GM19395 (cell line): ENCODE results near the gene ALOX5AP.
"Not testable (repeated sequence)": the region's sequence is repeated elsewhere in the genome, so short reads cannot be mapped to it uniquely, and the experiment has no call there.

ENCODE experiments used
- ATAC-seq: cut with Tn5 transposase; IDR thresholded peaks from one replicate; pipeline ENCODE4 v1.9.1; 2021; ENCODE audit warnings: mild to moderate bottlenecking, moderate library complexity; ENCODE audit not compliant: unreplicated experiment

ALOX5AP gene

GRCh38 chr13:30737511-30738337 lies 2.4 kb downstream of the ALOX5AP start:
- ATAC-seq: no peak

DNA sequence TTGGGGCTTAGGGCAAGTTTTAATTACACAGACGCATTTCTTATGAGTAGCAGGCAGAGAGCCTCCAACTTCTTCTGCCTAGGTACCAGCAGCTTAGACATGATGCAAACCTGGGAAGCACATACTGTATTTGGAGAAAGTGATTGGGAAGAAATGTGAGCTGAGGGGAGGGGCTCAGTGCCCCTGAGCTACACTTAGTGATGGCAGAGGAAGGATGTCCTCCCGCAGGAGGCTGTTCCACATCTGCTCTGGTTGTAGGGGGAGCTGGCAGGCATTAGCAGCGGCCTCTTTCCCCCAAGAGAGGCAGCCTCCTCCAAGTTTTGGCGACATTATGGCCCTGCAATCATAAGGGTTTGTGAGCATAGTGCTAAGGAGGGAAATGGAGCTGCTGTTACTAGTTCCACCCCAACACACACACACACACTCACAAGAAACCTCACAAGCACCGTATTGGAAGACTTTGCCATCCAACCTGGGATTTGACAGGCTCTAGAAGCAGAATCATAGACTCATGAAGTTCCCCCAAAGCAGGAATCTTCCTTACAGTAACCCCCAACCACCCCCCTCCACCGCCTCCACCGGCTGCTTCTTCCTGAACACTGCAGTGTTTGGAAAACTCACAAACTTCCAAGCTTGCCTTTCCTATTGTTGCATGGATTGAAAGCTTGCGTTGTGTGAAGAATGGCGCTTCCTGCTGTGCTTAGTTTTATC lies 3.3 kb downstream of the ALOX5AP start:
- no peak for ATAC-seq

GRCh38 chr13:30739237-30739528 lies 3.8 kb downstream of the ALOX5AP start:
- no peak for ATAC-seq

DNA sequence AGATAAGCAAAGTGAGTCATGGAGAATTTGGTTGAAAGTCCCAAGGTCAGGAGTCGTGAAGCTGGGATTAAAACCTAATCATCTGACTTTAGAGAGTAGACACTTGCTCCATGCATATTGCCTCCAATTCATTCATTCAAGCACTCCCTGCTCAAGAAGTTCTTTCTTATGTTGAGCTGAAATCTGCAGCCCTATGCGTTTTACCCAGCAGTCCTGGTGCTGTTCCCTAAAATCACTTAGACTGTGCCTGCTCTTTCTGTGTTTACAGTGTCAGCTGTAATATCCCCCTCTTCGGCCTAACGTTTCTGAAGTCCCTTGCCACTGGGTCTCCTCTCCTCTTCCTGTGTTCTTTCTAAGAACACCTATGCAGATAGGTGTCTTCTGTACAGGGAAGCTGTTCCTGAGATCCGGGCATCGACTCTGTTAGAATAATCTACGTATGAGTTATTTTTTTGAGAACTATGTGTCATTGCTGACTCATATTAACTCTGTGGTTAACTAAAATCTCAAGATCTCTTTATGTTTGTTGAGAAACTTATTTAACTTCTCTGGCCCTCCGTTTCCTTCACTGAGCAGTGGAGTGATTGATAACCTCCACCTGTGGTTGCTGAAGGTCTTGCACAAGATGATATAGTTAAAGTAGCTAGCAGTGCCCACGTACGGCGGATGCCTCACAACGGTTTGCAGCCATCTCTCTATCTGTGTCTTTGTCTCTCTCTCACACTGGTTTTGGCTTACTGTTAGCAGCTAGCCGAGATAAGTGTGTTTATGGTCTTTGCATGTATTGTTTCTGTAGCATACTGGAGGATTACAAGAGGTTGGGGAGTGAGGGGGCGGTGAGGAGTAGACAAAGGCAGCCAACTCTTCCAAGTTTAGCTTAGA lies 4.7 kb downstream of the ALOX5AP start:
- ATAC-seq: peak; percentile 42

GRCh38 chr13:30742901-30743300 lies 7.6 kb downstream of the ALOX5AP start:
- no peak for ATAC-seq

DNA sequence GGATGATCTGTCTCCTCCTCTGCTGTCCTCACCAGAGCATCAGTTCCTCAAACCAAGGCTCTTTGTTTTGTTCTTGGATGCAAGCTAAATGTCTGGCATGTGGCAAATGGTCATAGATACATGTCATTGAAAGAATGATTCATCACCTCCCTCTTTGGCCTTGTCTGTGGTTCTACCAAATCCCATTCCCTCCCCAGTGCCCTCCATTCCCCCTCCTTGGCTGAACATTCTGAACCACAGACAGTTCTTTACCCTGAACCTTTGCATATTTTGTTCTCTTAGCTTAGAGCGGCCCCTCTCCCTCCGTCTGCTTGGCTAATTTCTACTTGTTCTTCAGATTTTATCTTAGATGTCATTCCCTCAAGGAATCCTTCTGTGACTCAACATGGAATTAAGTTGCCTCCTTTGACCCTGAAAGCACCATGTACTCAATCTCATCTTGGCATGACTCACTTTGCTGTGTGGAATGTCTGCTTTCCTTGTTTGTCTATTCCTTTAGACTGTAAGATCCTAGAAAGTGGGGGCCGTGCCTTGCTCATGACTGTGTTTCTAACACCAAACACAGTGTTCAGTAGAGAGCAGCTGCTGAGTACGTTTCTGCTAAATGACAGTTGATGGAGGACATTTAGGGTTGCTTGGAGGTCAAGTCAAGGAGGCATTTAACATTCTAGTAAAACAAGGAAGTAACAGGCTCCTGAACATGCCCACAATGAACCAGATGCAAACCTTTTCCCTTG lies 8.1 kb downstream of the ALOX5AP start:
- ATAC-seq: no peak

DNA sequence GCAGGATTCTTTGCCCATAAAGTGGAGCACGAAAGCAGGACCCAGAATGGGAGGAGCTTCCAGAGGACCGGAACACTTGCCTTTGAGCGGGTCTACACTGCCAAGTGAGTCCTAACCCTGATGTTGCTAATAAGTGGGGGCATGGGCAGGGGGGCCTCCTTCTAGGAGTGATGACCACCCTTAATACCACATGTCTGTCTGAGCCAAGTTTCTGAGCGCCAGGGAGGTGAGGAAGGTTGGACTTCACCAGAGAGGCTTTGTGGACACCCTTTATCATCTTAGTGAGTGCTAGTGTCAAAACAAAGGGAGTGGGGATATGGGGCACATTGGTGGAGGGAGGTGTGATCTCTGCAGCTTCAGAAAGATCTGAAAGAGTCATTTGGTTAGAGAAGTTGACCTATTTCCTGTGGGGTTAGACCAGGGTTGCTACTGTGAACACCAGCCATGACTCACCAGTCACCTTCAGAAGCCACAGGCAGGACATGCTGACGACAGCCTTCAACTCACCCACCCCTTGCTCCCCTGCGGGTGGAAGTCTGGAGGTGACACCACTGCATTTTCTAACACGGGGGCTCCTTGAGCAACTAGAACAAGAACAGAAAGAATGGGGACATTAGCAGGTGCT lies 8.8 kb downstream of the ALOX5AP start:
- peak; percentile 95 for ATAC-seq

DNA sequence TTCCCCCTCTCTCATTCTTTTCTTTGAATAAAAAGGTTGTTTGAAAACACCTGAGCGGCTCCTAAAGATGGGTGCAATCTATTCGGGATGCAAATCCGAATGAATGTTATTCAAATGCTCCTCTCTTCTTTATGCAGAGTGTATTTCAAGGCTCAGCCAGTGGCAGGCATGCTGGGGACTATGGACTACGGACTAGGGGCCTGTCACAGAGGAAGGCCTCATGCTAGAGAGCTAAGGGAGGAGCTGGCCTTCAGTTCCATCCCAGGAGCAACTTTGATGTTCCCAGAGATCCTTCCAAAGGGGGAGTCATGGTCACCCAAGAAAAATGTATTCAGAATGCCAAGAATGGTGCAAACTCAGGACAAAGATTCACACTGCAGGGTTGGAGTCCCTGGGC lies 9.3 kb downstream of the ALOX5AP start:
- peak; percentile 2 for ATAC-seq

DNA sequence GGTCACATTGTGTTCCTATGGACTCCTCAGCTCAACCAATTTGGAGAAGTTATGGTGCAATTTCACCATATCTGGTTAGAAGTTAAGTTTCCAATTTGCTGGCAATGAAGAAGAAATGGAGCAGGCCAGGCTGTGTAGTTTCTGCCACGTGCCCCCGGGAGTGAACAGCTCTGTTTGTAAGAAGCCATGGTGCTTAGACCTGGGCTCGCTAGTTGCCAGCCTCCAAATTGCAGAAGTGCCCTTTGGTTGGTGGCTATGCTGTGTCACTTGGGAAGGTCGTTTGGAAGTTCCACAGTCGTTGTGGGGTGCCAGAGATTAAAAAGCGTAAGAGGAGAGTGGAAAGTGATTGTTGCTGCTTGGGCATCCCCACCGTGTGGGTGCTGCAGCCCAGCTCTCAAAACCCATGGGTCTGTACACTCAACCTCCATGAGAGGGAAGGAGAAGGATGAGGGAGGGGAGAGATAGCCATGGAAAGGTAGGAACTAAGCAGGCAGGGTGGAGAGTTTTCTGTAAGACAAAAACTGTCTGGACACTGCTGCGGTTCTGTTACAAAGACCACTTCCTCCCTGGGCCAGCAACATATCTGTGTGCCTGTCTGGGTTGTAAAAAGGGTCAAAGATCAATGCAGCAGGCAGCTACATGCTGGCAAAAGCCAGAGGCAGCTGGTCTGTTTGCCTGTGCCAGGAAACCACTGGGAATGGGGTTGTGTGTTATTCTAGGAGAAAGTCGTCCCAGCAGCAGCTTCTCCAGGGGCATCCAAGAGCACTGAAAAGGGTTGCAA lies 10.8 kb downstream of the ALOX5AP start:
- no peak for ATAC-seq

DNA sequence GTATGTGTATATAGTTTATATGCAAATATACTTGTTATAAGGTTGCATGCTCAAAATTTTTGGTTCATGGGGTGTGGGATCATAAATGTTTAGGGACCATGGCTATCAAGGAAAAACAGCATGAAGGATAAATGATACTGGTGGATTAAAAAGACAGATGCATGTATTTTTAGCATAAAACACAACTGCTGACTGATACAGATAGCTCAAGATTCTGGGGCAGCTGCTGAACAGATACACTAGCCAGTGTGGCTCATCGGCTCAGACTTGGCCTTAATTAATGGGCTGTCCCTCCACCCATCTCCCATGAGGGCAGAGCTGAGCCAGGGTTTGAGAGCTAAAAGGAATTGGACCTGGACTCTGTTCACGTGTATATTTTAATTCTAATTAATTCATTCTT lies 11.4 kb downstream of the ALOX5AP start:
- no peak for ATAC-seq

GRCh38 chr13:30747845-30748244 lies 12.5 kb downstream of the ALOX5AP start:
- not testable (repeated sequence) for ATAC-seq

DNA sequence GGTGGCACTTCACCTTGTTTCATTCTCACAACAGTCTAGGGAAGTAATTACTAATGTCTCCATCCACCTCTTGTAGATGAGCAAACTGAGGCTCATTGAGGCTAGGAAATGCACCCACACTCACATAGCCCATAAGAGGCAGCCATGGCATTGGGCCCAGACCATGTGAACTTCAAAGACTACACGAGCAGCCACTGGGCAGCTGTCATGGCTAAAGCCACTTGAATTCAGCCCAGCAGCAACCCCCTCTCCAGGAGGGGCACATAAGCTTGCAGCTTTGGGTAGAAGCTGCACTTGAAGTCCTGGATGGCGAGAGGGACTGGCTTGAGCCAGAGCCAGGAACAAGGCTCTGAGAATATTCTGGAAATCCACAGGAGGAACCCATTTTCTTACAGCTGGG lies 13.4 kb downstream of the ALOX5AP start:
- ATAC-seq: no peak

DNA sequence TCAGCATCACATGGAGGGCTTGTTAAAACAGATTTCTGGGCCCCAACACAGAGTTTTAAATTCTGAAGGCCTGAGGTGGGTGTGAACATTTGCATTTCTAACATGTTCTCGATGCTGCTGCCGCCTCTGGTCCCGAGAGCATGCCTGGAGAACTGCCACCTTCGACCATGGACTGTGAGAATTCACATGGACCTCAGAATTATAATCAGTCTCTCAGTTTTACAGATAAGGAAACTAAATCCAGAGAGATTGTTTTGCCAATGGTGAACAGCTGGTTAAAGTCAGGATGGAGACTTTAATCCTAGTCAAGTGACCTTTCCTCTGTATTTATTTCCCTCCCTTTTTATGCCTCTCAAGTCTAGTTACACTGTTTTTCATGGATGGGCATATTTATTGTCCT lies 14.7 kb downstream of the ALOX5AP start:
- ATAC-seq: no peak

DNA sequence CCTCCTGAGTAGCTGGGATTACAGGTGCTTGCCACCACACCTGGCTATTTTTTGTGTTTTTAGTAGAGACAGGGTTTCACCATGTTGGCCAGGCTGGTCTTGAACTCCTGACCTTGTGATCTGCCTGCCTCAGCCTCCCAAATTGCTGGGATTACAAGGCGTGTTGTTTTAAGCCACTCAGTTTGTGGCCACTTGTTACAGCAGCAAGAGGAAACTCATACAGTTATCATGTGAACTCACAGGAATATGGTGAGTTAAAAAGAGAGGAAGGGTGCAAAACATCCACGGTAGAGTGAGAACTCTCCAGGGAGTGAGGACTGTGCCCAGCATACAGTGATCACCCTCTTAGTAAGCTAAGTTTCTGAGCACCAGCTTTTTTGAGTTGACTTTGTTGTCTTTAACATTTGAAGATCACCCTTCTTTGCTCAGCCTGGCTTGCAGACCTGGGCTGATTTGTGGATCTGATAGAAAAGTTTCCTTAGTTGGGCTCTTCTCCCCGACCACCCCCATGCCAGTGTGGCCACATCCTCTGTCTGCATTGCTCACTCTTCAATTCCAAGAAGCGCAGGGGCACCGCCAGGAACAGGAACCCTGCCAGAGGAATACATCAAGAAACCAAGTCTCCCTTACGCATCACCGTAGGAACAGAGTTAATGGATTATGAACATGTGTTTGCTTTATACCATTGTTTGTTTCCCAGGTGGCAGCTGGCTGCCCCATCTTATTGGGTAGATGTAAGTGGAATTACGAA lies 16.0 kb downstream of the ALOX5AP start:
- ATAC-seq: no peak

DNA sequence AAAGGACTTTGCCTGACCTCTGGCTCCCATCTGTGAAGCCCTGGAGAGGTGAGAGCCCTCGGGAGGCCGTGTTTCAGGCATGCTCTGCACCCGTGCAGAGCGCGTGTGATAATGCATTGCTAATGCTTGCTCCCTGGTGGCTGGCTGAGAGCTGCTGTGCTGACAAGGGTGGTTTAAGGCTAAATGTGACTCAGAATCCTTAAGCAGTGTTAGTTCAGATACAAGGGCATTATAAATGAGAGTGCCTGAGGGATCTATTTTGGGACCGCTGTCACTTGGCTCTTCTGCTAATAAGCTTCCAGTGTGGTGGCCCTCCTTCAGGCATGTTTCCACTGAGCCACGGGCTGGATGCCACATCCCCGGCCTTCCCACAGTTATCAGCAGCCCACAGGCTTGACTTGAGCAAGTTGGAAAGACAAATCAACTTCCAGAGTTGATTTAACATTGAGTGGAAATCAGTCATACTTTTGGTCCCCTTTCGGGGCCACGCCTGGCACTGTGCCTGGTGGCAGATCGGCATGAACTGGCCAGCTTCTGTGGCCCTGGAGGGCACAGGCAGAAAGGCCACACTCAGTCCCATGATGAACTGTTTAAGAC lies 17.0 kb downstream of the ALOX5AP start:
- ATAC-seq: no peak

DNA sequence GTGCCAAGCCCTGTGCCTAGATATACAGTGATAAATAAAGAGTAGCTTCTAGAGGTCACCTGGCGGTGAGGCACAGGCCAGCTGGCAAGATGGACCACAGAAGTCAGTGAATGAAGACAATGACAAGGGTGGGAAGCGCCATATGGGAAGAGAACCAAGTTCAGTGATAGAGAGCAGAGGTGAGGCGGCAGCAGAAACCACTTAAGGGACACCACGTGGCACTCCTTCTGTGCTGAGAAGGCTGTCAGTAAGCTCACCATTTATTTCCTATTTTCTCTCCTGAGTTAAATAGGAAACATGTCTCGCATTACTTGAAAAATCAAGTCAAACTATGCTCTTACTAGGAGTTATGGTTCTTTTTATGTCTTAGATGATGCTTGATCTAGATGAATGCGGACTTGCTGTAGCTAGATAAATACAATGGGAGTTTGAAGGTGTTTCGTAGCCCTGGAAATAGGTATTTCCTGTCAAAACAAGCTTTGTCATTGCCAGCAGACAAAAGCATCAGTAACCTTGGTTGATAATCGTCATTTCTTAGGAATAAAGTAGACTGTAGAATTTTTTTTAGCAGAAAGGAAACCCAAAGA lies 17.8 kb downstream of the ALOX5AP start:
- ATAC-seq: no peak

DNA sequence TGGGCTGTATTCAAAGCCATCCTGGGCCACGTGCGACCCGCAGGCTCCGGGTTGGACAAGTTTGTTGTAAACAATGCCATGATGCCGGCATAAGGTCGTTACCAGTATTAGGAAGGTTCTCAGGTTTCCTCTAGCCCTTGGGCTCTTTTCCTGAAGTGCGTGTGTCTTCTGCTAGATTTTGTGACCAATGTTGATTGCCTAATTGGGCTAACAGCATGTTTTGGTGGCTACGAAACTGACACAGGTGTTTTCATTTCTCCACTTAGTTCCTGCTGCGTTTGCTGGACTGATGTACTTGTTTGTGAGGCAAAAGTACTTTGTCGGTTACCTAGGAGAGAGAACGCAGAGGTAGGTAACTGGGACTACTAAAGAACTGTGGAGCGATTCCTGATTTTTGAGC lies 20.3 kb downstream of the ALOX5AP start:
- ATAC-seq: no peak

GRCh38 chr13:30757026-30757742 lies 21.8 kb downstream of the ALOX5AP start:
- no peak for ATAC-seq
